Measurements from ENCODE around the gene INAVA.

Gene INAVA

DNA sequence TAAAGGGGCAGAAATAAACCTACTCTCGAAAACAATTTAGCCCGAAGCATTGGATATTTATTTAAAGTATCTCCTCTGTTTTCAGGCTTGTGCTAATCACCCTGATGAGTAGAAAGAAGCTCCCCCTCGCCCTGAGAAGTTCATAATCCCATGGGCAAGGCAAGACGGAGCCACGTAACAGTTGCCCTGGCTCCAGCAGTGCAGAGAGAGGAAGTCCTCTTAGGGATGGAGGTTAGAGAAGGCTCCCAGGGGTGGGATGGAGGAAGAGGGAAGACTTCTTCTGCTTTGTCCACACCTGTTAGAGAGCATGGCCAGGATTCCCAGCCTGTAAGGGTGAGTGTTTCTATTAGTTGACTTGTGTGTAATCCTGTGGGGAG is 25.3 kb upstream of the INAVA start:
- in situ Hi-C loops (cut with MboI; ENCODE audit: low sequenced_read_pairs, unreplicated experiment), result no loop called here
- DNase-seq (ENCODE audit: low spot score), result no peak
- TF ChIP-seq, protein P1, sequence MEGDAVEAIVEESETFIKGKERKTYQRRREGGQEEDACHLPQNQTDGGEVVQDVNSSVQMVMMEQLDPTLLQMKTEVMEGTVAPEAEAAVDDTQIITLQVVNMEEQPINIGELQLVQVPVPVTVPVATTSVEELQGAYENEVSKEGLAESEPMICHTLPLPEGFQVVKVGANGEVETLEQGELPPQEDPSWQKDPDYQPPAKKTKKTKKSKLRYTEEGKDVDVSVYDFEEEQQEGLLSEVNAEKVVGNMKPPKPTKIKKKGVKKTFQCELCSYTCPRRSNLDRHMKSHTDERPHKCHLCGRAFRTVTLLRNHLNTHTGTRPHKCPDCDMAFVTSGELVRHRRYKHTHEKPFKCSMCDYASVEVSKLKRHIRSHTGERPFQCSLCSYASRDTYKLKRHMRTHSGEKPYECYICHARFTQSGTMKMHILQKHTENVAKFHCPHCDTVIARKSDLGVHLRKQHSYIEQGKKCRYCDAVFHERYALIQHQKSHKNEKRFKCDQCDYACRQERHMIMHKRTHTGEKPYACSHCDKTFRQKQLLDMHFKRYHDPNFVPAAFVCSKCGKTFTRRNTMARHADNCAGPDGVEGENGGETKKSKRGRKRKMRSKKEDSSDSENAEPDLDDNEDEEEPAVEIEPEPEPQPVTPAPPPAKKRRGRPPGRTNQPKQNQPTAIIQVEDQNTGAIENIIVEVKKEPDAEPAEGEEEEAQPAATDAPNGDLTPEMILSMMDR (IDR thresholded peaks at IDR 0.05; ENCODE audit: borderline replicate concordance, control extremely low read depth, extremely low read depth, insufficient read depth, missing control alignments), result no peak

DNA sequence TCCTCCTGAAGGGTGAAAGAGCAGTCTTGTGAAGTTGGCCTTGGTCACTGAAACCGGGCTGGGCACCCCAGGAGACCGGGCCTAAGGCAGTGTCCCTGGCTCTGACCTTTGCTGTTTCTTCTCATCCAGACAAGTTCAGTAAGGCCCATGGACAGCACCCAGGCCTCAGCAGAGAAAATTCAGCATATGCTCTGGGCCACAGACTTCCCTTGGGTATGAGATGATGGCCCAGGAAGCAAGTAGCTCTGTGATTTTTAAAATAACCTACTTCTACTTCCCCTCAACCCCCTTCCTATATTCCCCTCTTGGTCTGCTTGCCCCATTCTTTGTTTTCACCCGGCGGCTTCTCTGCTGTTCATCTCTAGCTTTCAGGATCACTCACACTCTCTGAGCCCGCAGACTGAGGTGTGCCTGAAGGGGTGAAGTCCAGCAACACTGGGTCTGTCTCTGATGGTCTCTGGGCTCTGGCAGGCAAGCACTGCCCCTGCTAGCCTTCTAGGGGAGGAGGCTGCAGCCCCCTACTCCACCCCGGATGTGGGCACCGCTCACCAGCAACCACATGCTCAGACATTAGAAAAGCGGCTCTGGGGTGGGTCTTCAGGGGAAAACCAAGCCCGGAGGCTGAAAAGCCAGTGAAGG is 24.8 kb upstream of the INAVA start:
- TF ChIP-seq, protein P1 (IDR thresholded peaks at IDR 0.05; ENCODE audit: borderline replicate concordance, control extremely low read depth, extremely low read depth, insufficient read depth, missing control alignments), result no peak
- DNase-seq (ENCODE audit: low spot score), result peak; percentile 73
- in situ Hi-C loops (cut with MboI; ENCODE audit: low sequenced_read_pairs, unreplicated experiment), result no loop called here

DNA sequence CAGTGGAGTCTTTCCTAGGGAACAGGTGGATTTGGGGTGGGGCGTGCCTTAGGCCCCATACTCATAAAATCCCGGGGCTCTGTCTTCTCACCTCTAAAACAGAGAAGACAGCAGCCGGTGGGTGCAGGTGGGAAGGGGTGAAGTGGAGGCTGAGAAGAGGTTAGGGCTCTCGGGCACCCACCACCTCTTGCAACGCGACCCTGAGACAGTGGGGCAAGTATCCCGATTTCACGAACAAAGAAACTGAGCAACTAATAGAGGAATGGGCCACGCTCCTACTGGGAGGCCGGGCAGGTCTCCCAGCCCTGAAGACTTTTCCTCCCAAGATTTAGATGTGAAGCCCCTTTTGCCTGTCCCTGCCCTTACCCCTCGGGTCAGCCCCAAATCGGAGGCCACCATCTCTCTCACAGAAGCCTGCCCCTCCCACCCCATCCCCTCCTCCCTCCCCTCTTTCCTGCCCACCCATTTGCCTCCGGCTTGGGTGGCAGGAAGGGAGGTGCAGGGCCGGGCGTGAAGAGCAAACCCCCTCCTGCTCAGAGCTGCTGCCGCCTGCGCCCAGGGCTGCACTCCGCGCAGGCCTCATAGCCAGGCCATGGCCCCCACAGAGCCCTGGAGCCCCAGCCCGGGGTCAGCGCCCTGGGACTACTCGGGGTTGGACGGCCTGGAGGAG is 22.1 kb upstream of the INAVA start, which contains the start of gene GPR25:
Gene GPR25, plus strand, starts transcription at position 536 of the 670 bp plus-strand sequence. Its CDS starts 57 bp downstream, at position 593.
- TF ChIP-seq, protein P1 (IDR thresholded peaks at IDR 0.05; ENCODE audit: borderline replicate concordance, control extremely low read depth, extremely low read depth, insufficient read depth, missing control alignments), result no peak
- in situ Hi-C loops (cut with MboI; ENCODE audit: low sequenced_read_pairs, unreplicated experiment), result no loop called here
- no peak for DNase-seq (ENCODE audit: low spot score)

DNA sequence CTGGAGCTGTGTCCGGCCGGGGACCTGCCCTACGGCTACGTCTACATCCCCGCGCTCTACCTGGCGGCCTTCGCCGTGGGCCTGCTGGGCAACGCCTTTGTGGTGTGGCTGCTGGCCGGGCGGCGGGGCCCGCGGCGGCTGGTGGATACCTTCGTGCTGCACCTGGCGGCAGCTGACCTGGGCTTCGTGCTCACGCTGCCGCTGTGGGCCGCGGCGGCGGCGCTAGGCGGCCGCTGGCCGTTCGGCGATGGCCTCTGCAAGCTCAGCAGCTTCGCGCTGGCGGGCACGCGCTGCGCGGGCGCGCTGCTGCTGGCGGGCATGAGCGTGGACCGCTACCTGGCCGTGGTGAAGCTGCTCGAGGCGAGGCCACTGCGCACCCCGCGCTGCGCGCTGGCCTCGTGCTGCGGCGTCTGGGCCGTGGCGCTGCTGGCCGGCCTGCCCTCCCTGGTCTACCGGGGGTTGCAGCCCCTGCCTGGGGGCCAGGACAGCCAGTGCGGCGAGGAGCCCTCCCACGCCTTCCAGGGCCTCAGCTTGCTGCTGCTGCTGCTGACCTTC is 21.5 kb upstream of the INAVA start:
- in situ Hi-C loops (cut with MboI; ENCODE audit: low sequenced_read_pairs, unreplicated experiment), result no loop called here
- DNase-seq (ENCODE audit: low spot score), result no peak
- TF ChIP-seq, protein P1 (IDR thresholded peaks at IDR 0.05; ENCODE audit: borderline replicate concordance, control extremely low read depth, extremely low read depth, insufficient read depth, missing control alignments), result no peak

DNA sequence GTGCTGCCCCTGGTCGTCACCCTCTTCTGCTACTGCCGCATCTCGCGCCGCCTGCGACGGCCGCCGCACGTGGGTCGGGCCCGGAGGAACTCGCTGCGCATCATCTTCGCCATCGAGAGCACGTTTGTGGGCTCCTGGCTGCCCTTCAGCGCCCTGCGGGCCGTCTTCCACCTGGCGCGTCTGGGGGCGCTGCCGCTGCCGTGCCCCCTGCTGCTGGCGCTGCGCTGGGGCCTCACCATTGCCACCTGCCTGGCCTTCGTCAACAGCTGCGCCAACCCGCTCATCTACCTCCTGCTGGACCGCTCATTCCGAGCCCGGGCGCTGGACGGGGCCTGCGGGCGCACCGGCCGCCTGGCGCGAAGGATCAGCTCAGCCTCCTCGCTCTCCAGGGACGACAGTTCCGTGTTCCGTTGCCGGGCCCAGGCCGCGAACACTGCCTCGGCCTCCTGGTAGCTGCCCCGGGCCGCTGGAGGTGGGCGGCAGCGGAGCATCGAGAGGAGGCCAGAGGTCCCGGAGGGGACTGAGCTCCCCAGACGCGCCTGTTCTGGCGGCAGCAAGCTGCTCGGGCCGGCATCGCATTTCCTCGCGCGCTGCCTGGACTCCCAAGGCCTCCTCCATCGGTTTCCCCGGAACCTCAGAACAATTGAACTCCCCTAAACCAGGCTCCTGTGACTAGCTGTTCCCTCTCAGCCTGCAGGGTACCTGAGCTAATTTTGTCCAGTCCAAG is 20.9 kb upstream of the INAVA start:
- in situ Hi-C loops (cut with MboI; ENCODE audit: low sequenced_read_pairs, unreplicated experiment), result no loop called here
- DNase-seq (ENCODE audit: low spot score), result peak; percentile 32
- TF ChIP-seq, protein P1 (IDR thresholded peaks at IDR 0.05; ENCODE audit: borderline replicate concordance, control extremely low read depth, extremely low read depth, insufficient read depth, missing control alignments), result no peak

DNA sequence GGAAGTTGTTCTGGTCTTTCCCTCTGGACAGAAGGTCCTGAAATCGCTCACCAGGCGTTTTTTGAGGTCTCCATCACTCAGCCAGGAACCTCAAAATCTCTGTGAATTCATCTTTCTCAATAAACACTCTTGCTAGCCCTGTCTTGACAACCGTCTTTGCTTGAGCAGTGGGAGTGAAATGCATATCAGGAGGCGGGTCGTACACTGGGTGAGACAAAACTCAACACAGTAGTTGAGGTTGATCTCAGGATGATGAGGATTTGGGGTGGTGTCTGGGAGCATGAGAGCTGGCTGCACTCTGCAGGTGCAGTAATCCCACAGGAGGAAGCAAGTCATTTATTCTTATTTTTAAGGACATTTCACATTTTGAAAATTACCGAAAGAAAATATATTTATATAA is 20.0 kb upstream of the INAVA start:
- DNase-seq (ENCODE audit: low spot score), result no peak
- in situ Hi-C loops (cut with MboI; ENCODE audit: low sequenced_read_pairs, unreplicated experiment), result no loop called here
- TF ChIP-seq, protein P1 (IDR thresholded peaks at IDR 0.05; ENCODE audit: borderline replicate concordance, control extremely low read depth, extremely low read depth, insufficient read depth, missing control alignments), result no peak
